CD14-positive monocyte (primary cell): Measurements from ENCODE around the gene ZYX. TPM values are rescaled to one million over a fixed set of nuclear protein-coding genes. Genes with fewer than 3 reads are reported as not detected.

Source experiments
- DNase-seq, 3 donors: peaks; one replicate each; pipeline ENCODE4 v3.0.0-alpha.2; 2011 to 2022
- H2AFZ ChIP-seq: 2 replicates; pipeline ENCODE4 v1.6.0; 2012; ENCODE audit warnings: mild to moderate bottlenecking, low read depth, low read length, inconsistent platforms; ENCODE audit not compliant: insufficient read depth, poor library complexity, severe bottlenecking
- H3K27ac ChIP-seq, 2 donors: 1 replicate in 1 of 2; 2 replicates in 1 of 2; pipeline ENCODE4 v1.5.1; 2012 to 2013; ENCODE audit warnings: low read length in 2 of 2, control low read depth in 1 of 2, inconsistent platforms in 1 of 2, low read depth in 1 of 2, mild to moderate bottlenecking in 1 of 2
- H3K27me3 ChIP-seq, 2 donors: one replicate each; pipeline versions ENCODE4 v1.6.0 to v1.6.1; 2011 to 2013; ENCODE audit warnings: low read length in 2 of 2; ENCODE audit not compliant: control insufficient read depth in 2 of 2, insufficient read depth in 2 of 2
- H3K36me3 ChIP-seq, 2 donors: replicated peaks in 1 of 2; 1 replicate in 1 of 2; 2 replicates in 1 of 2; pipeline versions ENCODE4 v1.5.1 to v1.6.1; 2012 to 2013; ENCODE audit warnings: low read length in 2 of 2, control low read depth in 1 of 2, inconsistent platforms in 1 of 2, mild to moderate bottlenecking in 1 of 2; ENCODE audit not compliant: insufficient read depth in 2 of 2, control insufficient read depth in 1 of 2
- H3K4me1 ChIP-seq, 2 donors: 1 replicate in 1 of 2; 2 replicates in 1 of 2; pipeline versions ENCODE4 v1.5.1 to v1.6.1; 2012 to 2013; ENCODE audit warnings: low read length in 2 of 2, control low read depth in 1 of 2, inconsistent platforms in 1 of 2, mild to moderate bottlenecking in 1 of 2, moderate library complexity in 1 of 2; ENCODE audit not compliant: insufficient read depth in 2 of 2, control insufficient read depth in 1 of 2
- H3K4me2 ChIP-seq: replicated peaks from 2 replicates; pipeline ENCODE3; 2012; ENCODE audit warnings: low read length, moderate library complexity, mild to moderate bottlenecking; ENCODE audit not compliant: poor library complexity, severe bottlenecking; ENCODE audit errors: extremely low read depth
- H3K4me3 ChIP-seq, 3 experiments: fragments of 200-600 bp in 1 of 3; sonication (generic) in 1 of 3; replicated peaks in 1 of 3; 1 replicate in 2 of 3; 2 replicates in 1 of 3; pipeline ENCODE4 v1.5.1; 2011 to 2013; ENCODE audit warnings: low read length in 3 of 3, mild to moderate bottlenecking in 3 of 3, control low read depth in 2 of 3, low read depth in 2 of 3, inconsistent platforms in 1 of 3, moderate library complexity in 1 of 3
- H3K79me2 ChIP-seq: 2 replicates; pipeline ENCODE4 v1.6.0; 2012; ENCODE audit warnings: mild to moderate bottlenecking, control low read depth, inconsistent platforms, low read length, moderate library complexity; ENCODE audit not compliant: insufficient read depth
- H3K9ac ChIP-seq: 2 replicates; pipeline ENCODE4 v1.6.0; 2017; ENCODE audit warnings: low read length, mild to moderate bottlenecking; ENCODE audit not compliant: insufficient read depth, poor library complexity, severe bottlenecking
- H3K9me3 ChIP-seq, 2 donors: replicated peaks in 1 of 2; 1 replicate in 1 of 2; 2 replicates in 1 of 2; pipeline versions ENCODE4 v1.5.1 to v1.6.1; 2012 to 2013; ENCODE audit warnings: low read length in 2 of 2, control low read depth in 1 of 2; ENCODE audit not compliant: control insufficient read depth in 1 of 2, insufficient read depth in 1 of 2
- H4K20me1 ChIP-seq: 2 replicates; pipeline ENCODE4 v1.6.0; 2012; ENCODE audit warnings: mild to moderate bottlenecking, low read length, control low read depth, moderate library complexity; ENCODE audit not compliant: insufficient read depth
- H3K27ac Mint-ChIP-seq, 7 donors: one replicate each; pipeline ENCODE4 v1.8.0; 2020; ENCODE audit warnings: mild to moderate bottlenecking in 7 of 7, mixed read lengths in 7 of 7, moderate library complexity in 6 of 7, inconsistent platforms in 2 of 7
- H3K27me3 Mint-ChIP-seq, 3 donors: one replicate each; pipeline ENCODE4 v1.8.0; 2021 to 2022; ENCODE audit warnings: low read depth in 3 of 3, mild to moderate bottlenecking in 3 of 3, mixed read lengths in 3 of 3, moderate library complexity in 3 of 3, inconsistent platforms in 1 of 3
- H3K36me3 Mint-ChIP-seq, 2 donors: one replicate each; pipeline ENCODE4 v1.8.0; 2020; ENCODE audit warnings: mixed read lengths in 2 of 2, inconsistent platforms in 1 of 2, mild to moderate bottlenecking in 1 of 2
- H3K4me1 Mint-ChIP-seq: one replicate; pipeline ENCODE4 v1.8.0; 2020; ENCODE audit warnings: mild to moderate bottlenecking, mixed read lengths
- H3K4me3 Mint-ChIP-seq, 2 donors: one replicate each; pipeline ENCODE4 v1.8.0; 2020; ENCODE audit warnings: mild to moderate bottlenecking in 2 of 2, mixed read lengths in 2 of 2, moderate library complexity in 1 of 2
- H3K9me3 Mint-ChIP-seq, 7 donors: one replicate each; pipeline ENCODE4 v1.8.0; 2020 to 2022; ENCODE audit warnings: mixed read lengths in 7 of 7, mild to moderate bottlenecking in 6 of 7, moderate library complexity in 6 of 7, inconsistent platforms in 2 of 7
- WGBS: methylation state at CpG from one replicate; pipeline ENCODE4 v1.1.5; 2013; ENCODE audit warnings: missing lambda C conversion rate; ENCODE audit not compliant: insufficient coverage; 5-methylcytosine and 5-hydroxymethylcytosine counted together
- intact Hi-C, 2 donors: fragments of 100-400 bp; cut with micrococcal nuclease; formaldehyde crosslinking; loops; one replicate each; pipeline versions ENCODE4 v1.15.0 to v1.15.1; 2023
- polyA plus RNA-seq, 3 donors: library from polyadenylated mRNA; depleted of rRNA in 1 of 3; unstranded in 2 of 3; stranded (reverse) in 1 of 3; fragments of 300-500 nt in 2 of 3; fragments of >200 nt in 1 of 3; fragmentation: Illumina TruSeq in 2 of 3; gene quantifications; 1 replicate in 2 of 3; 2 replicates in 1 of 3; pipeline ENCODE4 v1.2.3, GENCODE V29; 2012 to 2021
- TF ChIP-seq, protein P1 (sequence below): fragments of 200-600 bp; IDR thresholded peaks from one replicate; pipeline ENCODE4 v1.8.0; 2022; ENCODE audit warnings: antibody characterized with exemption, mild to moderate bottlenecking

ZYX gene
- polyA plus RNA-seq, 3 donors: 198 to 417 (median 331) TPM

DNA sequence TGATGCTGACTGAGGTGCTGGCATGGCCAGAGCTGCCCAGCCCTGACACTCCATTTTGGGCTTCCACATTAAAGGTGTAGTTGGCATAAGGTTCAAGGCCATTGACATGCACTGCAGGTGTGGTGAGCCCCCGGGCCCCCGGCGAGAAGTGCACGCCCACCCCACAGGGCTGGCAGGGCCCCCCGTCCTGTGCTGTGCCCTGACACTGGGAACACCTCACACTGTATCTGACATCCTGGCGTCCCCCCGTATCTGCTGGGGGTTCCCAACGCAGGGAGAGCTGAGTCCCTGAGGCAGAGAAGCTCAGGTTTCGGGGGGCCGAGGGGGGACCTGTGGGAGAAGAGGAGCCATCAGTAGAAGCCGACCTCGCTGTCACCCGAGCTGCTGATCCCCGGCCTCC is 17.5 kb downstream of the ZYX start:
- Mint-ChIP-seq H3K4me1 (peaks cover 17% of the 10 kb centered on the region), H3K9me3 (no peaks in the 10 kb centered on the region), H3K36me3 (peaks cover 18 to 38% of the 10 kb centered on the region in 2 donors), H3K27ac (no peak overlapping the region), H3K4me3 (no peak overlapping the region), H3K27me3 (no peaks in the 10 kb centered on the region)
- no peak for DNase-seq
- Histone ChIP-seq H2AFZ (no peak overlapping the region), H3K36me3 (no peaks in the 10 kb centered on the region), H4K20me1 (peaks cover 17% of the 10 kb centered on the region), H3K27me3 (no peaks in the 10 kb centered on the region), H3K27ac (no peak overlapping the region), H3K4me3 (no peak overlapping the region), H3K9me3 (no peaks in the 10 kb centered on the region), H3K9ac (no peak overlapping the region), H3K4me2 (no peak overlapping the region), H3K4me1 (peaks cover 6 to 12% of the 10 kb centered on the region in 2 donors), H3K79me2 (no peaks in the 10 kb centered on the region)
- intact Hi-C loops: no loop called here
- TF ChIP-seq, protein P1, sequence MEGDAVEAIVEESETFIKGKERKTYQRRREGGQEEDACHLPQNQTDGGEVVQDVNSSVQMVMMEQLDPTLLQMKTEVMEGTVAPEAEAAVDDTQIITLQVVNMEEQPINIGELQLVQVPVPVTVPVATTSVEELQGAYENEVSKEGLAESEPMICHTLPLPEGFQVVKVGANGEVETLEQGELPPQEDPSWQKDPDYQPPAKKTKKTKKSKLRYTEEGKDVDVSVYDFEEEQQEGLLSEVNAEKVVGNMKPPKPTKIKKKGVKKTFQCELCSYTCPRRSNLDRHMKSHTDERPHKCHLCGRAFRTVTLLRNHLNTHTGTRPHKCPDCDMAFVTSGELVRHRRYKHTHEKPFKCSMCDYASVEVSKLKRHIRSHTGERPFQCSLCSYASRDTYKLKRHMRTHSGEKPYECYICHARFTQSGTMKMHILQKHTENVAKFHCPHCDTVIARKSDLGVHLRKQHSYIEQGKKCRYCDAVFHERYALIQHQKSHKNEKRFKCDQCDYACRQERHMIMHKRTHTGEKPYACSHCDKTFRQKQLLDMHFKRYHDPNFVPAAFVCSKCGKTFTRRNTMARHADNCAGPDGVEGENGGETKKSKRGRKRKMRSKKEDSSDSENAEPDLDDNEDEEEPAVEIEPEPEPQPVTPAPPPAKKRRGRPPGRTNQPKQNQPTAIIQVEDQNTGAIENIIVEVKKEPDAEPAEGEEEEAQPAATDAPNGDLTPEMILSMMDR: no peak
- WGBS: 96% methylated on average over 8 of the region's 14 CpGs

DNA sequence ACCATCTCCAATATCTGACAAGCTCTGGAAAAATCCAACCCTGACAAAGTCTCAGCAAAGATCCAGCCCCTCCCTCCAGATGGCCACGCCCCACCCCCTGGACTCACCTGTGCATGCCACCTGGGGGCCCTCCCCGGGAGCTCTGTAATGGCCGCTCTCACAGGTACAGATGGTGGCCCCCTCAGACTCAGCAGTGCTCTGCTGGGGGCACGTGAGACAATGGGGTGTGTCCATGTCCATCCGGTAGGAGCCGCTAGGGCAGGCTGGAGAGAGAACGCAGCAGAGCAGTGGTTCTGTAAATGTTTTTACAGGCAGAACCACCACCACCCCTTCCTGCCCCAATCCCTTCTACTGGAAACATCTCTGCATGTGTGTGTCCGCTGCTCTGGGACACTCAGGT is 18.0 kb downstream of the ZYX start:
- Histone ChIP-seq H2AFZ (no peak overlapping the region), H3K4me3 (no peak overlapping the region), H3K36me3 (no peaks in the 10 kb centered on the region), H3K79me2 (no peaks in the 10 kb centered on the region), H3K27me3 (no peaks in the 10 kb centered on the region), H4K20me1 (peaks cover 12% of the 10 kb centered on the region), H3K9ac (no peak overlapping the region), H3K4me2 (no peak overlapping the region), H3K27ac (no peak overlapping the region), H3K9me3 (no peaks in the 10 kb centered on the region), H3K4me1 (peaks cover 5 to 12% of the 10 kb centered on the region in 2 donors)
- TF ChIP-seq, protein P1: no peak
- DNase-seq: no peak
- intact Hi-C loops: no loop called here
- Mint-ChIP-seq H3K4me1 (peaks cover 12% of the 10 kb centered on the region), H3K9me3 (no peaks in the 10 kb centered on the region), H3K27ac (no peak overlapping the region), H3K36me3 (peaks cover 18 to 38% of the 10 kb centered on the region in 2 donors), H3K27me3 (no peaks in the 10 kb centered on the region), H3K4me3 (no peak overlapping the region)
- WGBS: 98% methylated on average over 6 of the region's 8 CpGs
